Stimulated activated CD8-positive, alpha-beta memory T cell treated with anti-CD3 and anti-CD28 coated beads, Interleukin-7, amount 100 ng/mL, for 4 hours (primary cell): ENCODE measurements around the gene TTC23.
"Not testable (repeated sequence)": the region's sequence is repeated elsewhere in the genome, so short reads cannot be mapped to it uniquely, and the experiment has no call there.

Experiments
- DNase-seq, 2 donors: peaks; one replicate each; pipeline ENCODE4 v3.0.0-alpha.2; 2020; ENCODE audit warnings: low read depth in 2 of 2

TTC23 gene

DNA sequence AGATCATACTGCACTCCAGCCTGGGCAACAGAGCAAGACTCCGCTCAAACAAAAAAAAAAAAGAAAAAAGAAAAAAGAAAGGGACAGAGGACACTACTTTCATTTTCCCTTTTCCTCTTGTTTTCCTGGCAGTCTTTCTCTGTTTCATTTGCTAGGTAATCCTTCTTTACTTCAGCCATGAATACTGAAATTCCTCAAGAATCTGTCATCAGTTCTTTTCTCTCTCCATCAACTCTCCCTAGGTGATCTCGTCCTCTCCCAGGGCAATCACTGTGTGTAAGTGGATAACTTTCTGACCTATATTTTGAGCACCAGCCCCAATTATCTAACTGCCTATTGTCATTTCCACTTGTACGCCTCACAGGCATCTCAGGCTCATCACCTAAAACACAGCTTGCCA lies 51.5 kb downstream of the TTC23 start:
- DNase-seq = no peak

DNA sequence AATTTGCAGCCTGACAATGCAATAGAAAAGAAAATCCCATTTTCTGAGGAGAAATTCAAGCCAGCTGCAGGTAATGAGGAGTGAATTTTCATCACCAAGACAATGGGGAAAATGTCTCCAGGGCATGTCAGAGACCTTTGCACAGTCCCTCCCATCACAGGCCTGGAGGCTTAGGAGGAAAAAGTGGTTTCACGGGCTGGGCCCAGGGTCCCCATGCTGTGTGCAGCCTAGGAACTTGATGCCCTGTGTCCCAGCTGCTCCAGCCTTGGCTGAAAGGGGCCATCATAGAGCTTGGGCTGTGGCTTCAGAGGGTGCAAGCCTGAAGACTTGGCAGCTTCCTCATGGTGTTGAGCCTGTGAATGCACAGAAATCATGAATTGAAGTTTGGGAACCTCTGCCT lies 57.2 kb downstream of the TTC23 start:
- DNase-seq = not testable (repeated sequence)

DNA sequence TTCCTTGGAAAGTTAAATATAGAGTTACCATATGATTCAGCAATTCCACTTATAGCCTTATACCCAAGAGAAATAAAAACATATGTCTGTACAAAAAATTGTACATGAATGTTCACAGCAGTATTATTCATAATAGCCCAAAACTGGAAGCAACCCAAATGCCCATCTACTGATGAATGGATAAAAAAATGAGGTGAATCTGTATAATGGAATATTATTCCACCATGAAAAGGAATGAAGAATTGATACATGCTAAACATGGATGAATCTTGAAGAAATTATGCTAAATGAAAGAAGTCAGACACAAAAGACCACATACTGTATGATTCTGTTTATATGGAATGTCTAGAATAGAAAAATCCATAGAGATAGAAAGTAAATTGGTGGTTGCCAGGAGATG lies 61.4 kb downstream of the TTC23 start:
- DNase-seq = no peak

DNA sequence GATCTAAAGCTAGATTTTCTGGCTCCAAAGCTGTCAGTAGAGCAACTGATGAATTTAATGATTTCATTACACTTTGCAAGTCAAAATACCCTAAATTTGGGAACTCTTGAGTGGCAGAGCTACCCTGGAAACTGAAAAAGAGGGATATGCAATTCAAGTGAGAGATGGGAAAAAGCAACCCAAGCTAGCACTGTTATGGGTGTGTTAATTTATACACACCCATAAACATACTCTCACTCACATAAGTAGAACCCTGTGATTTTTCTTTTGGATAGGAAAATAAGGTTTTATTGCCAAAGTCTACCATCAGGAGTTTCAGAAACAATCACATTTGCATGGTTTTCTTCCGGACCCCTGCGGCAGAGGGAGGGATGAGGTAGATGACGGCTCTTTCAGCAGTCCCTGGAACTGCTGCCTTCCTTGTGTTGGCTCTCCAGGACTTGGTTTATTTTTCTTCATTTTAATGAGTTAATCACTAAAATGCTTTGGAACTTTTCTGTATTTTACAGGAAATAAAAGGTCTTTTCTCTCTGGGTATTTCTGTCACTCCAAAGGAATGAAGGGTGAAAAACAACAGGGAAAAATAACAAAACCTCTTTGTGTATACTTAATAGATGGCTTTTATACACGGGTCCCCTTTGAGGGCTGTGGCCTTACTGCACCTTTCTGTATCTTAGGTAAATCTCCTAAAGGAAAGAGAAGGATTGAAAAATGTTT lies 63.8 kb downstream of the TTC23 start:
- DNase-seq = no peak

DNA sequence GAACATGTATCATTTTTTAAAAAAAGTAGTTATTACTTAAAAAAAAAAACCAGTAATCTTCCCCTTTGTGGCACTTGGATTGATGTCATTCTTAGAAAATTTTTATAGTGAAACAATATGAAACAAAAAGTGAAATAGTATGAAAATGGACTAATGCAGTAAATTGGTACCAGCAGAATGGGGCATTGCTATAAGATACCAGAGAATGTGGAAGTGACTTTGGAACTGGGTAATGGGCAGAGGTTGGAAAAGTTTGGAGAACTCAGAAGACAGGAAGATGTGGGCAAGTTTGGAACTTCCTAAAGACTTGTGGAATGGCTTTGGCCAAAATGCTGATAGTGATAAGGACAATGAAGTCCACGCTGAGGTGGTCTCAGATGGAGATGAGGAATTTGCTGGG lies 66.6 kb downstream of the TTC23 start:
- DNase-seq = no peak

DNA sequence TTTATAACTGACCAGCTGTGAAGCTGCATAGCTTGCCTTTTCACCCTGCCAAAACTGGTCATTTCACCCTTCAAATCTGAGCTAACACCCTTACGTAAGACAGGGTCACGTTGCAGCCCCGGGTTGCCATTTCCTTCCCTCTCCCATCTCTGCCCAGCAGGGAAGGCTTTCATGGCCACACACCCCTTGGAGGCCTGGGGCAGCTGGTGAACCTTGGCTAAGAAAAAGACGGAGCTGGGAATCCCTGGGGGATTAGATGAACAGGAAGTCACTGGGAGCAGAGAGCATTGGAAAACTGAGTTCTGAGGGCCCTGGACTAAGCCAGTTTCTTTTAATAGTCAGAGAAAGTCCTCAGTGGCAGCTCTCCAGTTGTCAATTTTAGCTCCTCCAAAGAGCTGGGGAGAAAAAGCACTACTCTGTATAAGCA lies 67.8 kb downstream of the TTC23 start:
- DNase-seq = no peak

DNA sequence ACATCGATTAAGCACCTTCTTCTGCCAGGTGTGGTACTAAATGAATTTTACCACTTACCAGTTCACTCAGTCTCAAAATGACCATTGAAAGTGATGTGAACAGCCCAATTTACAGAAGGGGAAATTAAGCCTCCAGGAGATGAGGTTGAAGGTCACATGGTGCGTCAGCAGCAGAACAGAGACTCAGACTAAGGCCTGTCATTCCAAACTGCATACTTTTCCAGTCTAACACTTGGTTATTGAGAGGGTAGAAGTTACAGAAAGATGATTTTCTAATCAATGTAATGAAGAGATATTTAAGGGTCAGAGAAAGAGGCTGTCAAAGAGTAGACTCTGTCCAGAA lies 68.4 kb downstream of the TTC23 start:
- DNase-seq = no peak

DNA sequence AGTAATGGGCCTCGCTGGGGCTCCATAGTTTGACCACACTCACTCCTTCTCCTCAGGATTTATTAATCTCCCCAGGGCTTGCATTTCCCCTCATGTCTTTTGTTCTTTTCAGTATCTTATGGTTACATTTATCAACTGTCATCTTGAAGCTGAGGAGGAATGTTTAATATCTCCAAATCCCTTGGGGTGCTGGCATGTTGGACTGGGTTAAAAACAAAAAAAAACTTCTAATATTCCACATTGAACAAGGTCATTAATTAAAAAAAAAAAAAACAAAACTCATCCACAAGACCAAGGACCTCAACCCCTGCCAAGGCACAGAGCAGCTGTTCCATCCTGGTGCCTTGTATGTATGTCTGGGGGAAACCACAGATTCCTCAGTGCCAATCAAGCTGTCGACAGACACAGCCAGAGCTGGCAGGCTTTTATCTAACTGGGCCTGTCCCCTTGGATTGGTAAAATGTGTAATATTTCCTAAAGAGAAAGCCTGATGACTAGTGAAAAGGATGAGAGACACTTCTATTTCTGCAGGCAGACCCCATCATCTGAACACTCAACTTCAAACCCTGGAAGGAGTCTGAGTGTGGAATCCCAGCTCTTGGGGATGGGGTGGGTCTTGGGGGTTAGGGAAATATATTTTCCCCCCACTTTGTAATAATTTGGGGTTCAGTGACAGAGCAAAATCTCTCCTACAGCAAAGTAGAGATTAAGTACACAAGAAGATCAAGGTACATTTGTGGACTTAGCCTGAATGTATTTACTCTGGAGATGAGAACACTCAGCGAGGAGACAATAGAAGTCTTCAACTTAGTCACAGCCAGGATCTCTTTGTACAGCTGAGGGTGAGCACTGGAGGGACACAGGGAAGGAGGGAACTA lies 69.1 kb downstream of the TTC23 start:
- no peak for DNase-seq

DNA sequence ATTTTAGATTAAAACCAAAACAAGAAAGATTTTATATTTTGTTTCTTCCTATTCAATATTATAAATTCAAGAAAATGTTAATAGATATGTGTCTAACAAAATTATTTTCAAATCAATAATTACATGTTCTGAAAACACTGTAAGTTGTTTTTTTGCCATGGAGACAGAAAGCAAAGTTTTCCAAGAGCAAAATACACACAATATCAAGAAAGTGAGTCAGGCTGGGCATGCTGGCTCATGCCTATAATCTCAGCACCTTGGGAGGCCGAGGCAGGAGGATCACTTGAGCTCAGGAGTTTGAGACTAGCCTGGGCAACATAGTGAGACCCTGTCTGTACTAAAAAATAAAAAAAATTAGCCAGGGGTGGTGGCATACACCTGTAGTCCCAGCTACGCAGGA lies 71.7 kb downstream of the TTC23 start:
- no peak for DNase-seq

DNA sequence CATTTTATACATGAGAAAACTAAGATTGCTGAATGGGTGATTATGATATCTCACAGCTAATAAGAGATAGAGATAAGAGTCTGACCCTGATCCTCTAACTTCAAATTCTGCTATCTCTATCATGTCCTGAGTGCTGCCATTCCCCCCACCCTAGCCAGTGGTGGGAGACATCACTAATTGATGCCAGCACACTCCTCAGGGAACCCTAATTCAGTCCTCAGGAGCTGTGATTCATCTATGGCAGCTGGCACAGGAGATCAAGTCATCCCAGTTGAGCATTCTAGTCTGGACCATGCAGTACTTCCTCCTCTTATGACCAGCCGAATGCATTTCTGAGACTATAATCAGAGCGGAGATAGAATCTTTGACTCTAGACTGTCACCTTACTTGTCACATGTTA lies 72.6 kb downstream of the TTC23 start:
- DNase-seq = no peak

DNA sequence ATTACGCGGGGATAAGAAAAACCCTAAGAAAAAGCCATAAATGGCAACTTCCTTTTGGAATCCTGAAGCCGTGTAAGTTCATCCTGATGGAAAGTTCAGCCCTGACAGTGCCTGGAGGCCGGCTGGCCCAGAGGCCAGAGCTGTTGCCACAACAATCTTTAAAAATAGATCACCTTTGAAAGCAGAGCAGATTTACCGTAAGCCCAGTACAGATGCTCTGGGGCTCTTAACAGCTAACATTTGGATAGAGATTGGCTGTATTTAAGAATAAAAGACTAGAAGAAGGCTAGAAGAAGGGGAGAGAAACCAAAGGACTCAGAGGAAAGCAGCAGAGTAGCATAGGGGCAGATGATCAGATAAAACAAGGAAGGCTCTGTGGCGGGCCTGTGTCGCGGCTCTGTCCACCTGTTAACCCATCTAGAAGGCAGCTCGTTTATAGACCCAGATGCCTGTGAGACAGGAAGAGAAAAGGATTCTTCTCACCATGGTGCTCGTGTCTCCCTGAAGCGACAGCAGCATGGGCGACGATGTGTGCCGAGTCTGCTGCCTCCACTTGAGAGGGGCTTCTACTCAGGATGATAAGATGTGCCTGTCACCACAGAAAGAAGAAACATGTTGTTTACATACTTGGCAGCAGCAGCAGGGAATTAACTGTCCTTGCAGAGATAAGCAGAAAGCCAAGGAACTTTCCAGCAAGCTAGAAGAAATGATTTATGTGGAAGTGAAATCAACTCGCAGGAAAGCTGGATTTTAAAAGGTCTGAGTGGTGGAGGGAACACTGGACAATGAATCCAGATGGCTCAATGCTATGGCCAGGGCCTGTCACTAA lies 74.6 kb downstream of the TTC23 start:
- no peak for DNase-seq

DNA sequence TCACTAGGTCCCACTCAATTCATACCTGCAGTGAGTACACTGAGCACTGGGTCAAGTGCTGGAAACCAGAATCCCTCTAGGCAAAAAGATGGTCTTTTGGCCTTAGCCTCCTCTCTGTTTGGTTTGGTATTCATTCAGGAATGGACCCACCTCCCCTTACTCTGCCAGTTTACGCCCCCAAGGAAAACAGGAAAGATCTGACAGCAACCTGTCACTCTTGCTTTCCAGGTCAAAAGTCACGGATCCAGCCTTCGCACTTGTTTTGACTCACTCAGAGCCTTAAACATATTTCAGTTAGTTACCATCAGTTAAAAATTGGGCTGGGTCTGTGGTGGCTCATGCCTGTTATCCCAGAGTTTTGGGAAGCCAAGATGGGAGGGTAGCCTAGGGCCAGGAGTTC lies 76.4 kb downstream of the TTC23 start:
- no peak for DNase-seq

DNA sequence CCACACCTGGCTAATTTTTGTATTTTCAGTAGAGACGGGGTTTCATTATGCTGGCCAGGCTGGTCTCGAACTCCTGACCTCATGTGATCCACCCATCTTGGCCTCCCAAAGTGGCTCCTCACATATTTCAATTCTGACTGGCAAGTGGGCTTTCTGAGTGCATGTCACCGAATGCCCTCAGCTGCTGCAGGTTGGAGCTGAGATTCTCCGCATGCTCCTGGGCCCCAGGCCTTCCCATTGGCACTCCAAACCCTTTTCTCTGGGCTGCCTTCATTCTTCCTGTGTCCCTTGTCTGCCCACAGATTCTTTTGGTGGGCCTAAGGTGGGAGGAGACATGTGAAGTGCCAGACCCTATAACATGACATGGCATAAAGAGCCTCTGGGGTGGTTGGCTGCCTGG lies 77.2 kb downstream of the TTC23 start:
- no peak for DNase-seq

DNA sequence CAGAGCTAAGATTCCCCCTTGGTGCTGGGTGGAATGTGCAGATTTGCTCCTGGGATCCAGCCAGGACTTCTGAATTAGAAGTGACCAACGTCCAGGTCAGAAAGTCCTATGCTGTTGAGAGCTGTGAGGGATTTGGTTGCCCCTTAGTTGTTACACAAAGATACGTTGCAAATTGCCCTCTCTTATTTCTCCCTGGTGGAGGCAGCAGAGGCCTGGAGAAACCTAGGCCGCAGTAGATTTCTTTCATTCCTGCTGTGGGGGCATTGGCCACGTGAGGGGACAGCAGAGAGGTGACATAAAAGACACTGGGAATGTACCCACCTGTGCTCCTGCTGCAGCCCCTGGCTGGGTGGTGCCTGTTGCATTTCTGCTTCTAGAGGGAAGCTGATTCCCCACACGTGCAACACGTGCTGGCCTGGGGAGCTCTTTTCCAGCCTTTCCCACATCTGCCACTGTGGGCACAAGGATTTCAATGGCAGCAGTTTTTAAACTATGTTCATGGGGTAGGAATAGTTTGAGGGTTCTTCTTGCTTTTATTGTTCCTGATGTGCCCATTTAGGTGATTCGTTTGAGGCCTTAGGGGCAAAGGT lies 78.8 kb downstream of the TTC23 start:
- DNase-seq = no peak

DNA sequence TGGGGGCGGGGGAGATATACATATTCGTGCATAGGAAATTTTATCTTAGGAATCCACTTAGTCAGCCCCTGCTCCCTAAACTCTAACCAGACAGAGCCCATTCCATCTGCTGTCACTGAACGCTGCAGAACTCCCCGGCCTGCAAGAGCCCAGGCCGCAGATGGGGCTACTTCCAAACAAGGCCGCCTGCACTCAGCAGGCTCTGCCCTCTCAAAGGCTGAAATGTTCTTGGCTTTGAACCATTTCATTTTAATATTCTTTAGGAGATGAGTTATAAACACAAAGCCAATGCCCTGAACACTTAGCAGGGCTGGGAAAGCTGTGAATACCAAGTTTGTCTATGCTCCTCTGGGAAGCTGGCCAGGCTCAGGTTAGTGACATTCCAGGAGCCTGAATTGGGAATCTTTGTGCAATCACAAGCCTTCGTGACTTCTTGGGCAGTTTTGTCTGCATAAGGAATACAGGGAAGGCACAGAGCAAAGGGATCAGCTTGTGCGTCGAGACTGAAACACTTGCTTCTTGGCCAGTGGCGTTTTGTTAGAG lies 79.5 kb downstream of the TTC23 start:
- DNase-seq = no peak

DNA sequence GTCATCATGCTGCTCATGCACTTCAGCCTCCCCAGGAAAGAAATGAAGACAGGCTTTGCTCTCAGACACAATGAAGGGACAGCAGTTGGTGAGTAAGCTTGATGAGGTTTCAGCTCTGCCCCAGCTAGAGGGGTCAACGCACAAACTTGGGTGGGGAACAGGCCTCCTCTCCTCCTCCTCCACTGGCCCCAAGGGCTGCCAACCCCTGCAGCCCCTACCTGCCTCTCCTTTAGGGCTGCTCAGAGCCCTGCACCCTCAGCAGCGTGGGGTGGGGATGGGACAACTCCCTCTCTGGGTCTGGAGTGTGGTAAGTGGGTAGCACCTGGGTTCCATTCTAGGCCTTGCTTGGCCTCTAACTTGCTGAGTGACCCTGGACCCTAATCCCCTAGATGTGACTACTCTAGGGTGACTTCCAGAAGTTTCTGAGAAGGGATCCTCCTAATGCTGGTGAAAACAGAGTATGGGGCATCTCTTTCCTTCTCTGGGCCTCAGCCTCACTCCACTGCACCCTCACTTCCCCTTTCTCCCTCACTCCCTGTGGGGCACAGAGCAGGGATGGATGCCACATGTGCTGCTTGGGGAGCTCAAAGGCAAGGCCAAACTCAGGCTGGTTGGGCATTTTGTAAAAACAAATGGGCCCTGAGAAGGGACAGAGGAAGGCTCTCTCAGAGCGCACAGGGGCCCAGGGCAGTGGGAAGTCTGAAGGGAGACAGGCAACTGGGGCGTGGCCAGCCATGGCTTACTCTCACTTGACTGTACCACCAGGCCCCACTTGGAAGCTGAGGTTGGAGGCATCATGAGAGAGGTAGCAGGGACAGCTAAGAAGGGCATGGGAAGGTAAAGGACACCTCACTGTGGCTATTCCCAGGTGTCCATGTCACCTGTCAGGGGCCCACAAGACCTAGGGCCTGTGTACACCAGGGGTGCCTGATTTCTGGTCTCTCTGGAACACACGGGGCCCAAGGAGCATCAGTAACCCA lies 80.5 kb downstream of the TTC23 start:
- DNase-seq = no peak

DNA sequence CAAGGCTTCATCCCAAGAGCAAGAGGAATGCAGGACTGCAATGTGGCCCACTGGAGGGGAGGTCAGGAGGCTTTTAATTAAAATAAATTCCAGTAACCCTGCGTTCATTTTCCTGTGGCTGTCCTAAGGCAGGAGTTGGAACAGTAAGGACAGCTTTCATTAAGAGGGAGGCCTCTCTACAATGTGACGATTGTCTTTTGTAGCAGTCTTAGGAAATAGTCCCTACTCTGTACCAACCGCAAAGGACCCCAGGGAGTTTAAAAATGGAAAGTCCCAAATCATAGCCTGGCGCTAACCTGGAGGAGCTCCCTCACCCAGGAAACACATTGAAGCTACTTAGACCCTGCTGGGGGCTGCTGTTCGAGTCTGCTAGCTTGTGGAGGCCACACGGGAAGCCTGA lies 81.7 kb downstream of the TTC23 start:
- no peak for DNase-seq

DNA sequence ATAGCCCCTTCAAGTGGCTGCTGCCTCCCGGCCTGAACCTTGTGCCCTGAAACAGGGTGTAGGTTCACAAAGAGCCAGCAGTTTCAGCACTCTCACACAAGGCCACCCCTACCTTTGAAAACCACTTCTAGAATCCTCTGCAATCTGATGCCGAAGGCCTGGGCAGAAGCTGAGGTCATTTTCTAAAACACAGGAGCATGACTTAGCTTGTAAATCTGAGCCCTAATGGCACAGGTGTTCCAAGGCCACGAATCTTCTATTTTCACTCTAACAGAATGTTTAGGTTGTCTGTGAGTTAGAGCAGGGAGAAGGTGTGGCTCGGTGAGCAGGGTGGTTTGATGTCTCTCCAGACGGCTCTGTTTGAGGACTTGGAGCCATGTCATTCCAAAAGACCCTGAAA lies 82.2 kb downstream of the TTC23 start:
- no peak for DNase-seq

DNA sequence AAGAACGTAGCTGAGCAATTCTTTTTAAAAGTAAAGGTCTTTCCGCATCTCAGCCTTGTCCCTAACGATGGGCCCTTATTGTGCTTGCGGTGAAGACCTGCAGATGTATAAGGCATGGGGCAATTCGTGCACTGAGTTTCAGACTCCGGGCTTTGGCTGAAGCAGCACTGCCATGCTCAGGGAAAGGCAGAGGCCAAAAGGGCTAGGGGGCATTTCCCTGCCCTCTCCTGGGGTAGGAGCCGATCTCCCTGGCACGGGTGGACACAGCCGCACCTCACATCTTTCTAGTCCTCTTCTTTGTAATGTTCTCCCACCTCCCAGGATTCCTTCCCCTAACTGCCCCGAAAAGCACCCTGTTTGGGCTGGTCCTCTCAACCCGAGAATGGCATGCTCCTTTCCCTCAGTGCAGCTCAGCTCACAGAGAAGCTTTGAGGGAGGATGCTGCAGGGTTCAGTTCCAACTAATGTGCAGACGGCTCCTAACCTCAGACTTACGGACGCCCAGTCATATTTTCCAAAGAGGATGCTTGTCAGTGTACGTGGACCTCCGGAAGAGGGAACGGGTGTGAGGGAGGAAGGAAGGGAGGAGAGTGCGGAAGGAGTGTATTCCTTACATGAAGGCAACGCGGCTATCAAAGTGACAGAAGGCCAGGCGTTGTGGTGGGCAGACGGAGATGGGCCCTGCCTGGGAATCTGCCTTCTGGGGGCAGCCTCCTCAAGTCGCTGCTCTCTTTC lies 83.3 kb downstream of the TTC23 start:
- DNase-seq = no peak
